KBM-7 (cell line): ENCODE measurements around the gene RPS3A.
"Not testable (repeated sequence)": the region's sequence is repeated elsewhere in the genome, so short reads cannot be mapped to it uniquely, and the experiment has no call there.

Source experiments
- DNase-seq: peaks from one replicate; pipeline ENCODE4 v3.0.0-alpha.2; 2015
- in situ Hi-C: fragments of 300-500 bp; cut with MboI; formaldehyde crosslinking; loops from 2 replicates; pipeline ENCODE4 v1.14.3; 2020; ENCODE audit warnings: low sequenced_read_pairs, low pct_unique_long_range_greater_than_20kb, mixed read lengths

Gene RPS3A

DNA sequence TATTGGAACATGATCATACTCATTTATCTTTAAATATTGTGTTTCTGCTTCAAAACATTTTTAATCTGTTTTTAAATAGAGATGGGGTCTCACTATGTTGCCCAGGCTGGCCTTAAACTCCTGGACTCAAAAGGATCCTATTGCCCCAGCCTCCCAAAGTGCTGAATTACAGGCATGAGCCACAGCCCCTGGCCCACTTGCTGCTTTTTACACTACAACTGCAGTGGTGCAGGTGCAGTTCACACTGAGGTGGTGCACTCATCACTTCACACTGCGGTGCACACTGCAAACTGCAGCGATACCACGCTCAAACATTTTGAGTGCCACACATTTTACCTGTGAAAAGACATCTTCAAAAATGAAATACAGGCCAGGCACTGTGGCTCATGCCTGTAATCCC is 10.8 kb downstream of the RPS3A start:
- DNase-seq: no peak
- in situ Hi-C loops: no loop called here

DNA sequence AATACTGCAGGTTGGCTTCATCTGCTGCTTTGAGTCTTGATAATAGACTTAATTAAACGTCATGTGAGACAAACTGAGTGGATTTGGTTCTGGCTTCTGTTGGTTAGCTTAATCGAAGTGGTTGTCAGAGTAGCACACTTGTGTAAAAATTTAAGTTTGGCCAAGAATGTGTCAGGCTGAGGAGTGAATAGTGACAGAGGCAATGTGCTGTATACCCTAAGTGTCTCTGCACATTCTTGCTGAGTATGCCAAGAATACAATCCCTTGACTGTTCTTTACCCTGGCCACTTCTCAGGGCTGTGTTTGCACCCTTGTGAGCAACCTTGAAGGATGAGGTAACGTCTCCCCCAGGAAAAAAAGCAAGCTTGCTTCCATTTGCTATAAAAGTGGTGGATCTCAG is 14.9 kb downstream of the RPS3A start:
- no peak for DNase-seq
- in situ Hi-C loops: no loop called here

DNA sequence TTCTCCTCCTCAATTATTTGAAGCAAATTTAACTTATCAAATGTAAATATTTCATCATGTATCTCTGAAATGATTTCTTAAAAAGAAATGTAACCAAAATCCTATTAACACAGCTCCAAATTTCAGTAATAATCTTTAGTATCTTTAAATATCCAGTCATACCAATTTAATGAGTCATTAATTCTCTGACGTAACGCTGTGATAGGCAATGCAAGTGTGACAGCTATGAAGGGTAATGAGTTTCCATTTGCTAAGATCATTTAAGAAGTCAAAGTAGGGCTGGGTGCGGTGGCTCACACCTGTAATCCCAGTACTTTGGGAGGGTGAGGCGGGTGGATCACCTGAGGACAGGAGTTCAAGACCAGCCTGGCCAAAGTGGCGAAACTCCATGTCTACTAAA is 15.6 kb downstream of the RPS3A start:
- no peak for DNase-seq
- in situ Hi-C loops: no loop called here

GRCh38 chr4:151117371-151117962 is 18.0 kb downstream of the RPS3A start:
- in situ Hi-C loops: no loop called here

GRCh38 chr4:151129796-151130195 is 30.4 kb downstream of the RPS3A start:
- in situ Hi-C loops: no loop called here
- DNase-seq: no peak

More at GRCh38 chr4:151117371-151117962, 18.0 kb downstream of the RPS3A start:
- peak; percentile 85 for DNase-seq

DNA sequence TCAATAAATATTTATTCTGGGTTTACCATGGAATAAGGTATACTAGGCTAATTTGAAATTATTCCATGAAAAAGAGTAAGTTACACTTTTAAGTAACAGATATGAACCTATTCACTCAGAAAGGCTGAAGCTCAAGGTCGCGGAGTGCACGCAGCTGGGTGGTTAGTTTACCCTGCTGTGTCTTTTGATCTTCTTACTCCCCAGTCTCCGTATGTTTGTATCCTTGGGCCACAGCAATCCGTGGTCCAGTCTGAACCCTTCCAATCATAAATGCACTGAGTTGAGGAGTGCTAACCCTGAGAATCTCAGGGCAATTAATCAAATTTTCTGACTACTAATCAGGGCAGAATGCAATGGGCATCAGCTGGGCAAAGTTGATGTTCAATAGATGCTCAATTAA is 33.9 kb downstream of the RPS3A start:
- in situ Hi-C loops: no loop called here
- DNase-seq: no peak

DNA sequence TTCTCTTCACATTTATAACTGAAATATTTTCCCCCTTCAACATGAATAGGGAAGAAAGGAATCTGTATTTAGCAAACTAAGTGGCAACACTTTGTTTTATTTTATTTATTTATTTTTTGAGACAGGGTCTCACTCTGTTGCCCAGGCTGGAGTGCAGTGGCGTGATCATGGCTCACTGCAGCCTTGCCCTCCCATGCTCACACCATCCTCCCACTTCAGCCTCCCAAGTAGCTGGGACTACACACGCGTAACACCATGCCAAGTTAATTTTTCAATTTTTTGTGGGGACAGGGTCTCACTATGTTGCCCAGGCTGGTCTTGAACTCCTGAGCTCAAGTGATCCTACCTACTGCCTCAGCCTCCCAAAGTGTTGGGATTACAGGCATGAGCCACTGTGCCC is 36.6 kb downstream of the RPS3A start:
- in situ Hi-C loops, DNase-seq: not testable (repeated sequence)

DNA sequence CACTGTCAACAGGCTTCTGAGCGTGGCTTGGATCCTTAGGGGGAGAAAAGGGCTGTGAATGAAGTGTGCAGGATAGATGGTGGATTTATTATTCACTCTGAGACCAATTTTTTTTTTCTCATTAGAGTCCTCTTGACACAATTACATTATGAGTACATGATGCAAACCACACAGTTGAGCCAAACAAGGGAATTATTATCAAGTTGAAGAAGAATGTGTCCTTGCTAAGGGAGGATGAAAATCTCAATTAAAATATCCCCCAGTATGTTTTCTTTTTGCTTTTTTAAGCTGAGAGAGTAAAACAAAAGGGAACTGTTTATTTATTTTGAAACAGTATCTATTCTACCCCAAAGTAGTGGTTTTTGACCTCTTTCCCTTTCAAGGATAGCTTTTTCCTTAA is 40.4 kb downstream of the RPS3A start:
- in situ Hi-C loops: no loop called here
- no peak for DNase-seq

- DNase-seq: no peak
- in situ Hi-C loops: no loop called here
These were observed 43.3 kb downstream of the RPS3A start for GRCh38 chr4:151142758-151143157.

GRCh38 chr4:151143162-151143561 is 43.7 kb downstream of the RPS3A start:
- no peak for DNase-seq
- in situ Hi-C loops: no loop called here

DNA sequence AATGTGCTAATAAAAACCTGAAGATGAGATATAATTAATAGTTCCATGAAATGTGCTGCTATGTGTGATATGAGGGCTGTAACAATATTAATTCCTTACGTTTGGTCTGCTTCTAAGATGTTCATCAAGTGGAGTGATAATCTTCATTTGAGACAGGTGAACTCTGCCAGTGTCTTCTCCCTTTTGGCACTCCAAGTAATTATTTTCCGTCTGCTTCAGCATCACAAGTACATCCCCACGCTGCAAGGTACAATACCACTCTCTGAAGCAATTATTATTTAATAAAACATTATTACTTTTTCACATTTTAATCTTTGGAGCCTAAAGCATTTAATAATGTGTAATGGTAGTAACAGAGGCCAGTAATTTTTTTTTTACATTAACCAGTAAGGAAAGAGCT is 44.4 kb downstream of the RPS3A start:
- in situ Hi-C loops: no loop called here
- DNase-seq: no peak

DNA sequence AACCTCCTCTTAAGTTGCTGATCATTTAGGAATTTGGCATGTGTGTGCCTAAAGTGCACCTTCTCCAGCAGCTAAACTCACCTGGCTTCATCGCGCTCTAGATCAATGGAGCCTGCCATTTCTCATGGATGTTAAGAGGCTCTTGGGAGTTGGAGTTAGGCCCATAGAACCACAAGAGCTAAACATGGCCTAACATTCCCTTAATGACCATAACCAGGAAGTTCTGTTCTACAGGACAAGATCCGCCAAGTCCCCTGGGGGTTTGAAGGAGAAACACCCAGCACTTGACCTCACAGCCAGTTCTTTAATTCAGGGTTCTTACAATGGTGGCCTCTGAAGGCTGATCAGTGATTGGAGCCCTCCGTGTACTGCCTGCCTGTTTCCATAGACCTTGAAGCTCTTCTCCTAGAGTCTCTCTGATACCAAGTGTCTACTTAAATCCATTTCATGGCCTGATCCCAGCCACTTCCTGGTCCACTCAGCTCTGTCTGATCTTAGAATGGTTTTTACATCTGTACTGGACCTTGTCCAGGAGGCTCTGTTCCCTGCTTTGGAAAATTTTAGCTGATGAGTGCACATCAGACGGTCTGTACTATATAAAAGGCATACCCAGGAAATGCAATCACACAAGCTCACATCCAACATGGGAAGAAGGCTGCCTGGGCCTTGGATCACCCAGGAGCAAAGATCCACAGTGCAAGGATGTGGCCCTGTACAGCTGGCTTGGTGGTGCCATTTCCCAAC is 45.1 kb downstream of the RPS3A start:
- DNase-seq: no peak
- in situ Hi-C loops: no loop called here

DNA sequence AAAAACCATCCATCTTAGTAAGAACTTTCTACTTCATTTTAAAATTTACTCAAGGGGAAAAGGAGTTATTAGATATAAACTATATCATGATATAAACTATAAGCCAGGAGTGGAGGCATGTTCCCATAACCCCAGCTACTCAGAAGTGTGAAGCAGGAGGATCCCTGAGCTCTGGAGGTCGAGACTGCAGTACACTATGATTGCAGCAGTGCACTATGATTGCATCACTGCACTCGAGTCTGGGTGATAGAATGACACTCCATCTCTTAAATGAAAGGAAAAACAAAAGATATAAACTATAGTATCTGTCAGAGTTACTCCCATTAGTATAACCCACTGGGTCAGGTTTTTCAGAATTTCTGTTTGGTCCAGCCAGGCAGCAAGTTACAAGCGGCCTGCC is 47.6 kb downstream of the RPS3A start:
- in situ Hi-C loops: no loop called here
- DNase-seq: no peak

- in situ Hi-C loops: no loop called here
- no peak for DNase-seq
These were observed 48.8 kb downstream of the RPS3A start for GRCh38 chr4:151148261-151148660.

GRCh38 chr4:151150821-151151580 is 51.6 kb downstream of the RPS3A start:
- DNase-seq: no peak
- in situ Hi-C loops: no loop called here

GRCh38 chr4:151152028-151152427 is 52.6 kb downstream of the RPS3A start:
- DNase-seq: no peak
- in situ Hi-C loops: no loop called here

GRCh38 chr4:151153585-151153984 is 54.2 kb downstream of the RPS3A start:
- in situ Hi-C loops: no loop called here
- no peak for DNase-seq
